Measurements from ENCODE around the gene MNT.

DNA sequence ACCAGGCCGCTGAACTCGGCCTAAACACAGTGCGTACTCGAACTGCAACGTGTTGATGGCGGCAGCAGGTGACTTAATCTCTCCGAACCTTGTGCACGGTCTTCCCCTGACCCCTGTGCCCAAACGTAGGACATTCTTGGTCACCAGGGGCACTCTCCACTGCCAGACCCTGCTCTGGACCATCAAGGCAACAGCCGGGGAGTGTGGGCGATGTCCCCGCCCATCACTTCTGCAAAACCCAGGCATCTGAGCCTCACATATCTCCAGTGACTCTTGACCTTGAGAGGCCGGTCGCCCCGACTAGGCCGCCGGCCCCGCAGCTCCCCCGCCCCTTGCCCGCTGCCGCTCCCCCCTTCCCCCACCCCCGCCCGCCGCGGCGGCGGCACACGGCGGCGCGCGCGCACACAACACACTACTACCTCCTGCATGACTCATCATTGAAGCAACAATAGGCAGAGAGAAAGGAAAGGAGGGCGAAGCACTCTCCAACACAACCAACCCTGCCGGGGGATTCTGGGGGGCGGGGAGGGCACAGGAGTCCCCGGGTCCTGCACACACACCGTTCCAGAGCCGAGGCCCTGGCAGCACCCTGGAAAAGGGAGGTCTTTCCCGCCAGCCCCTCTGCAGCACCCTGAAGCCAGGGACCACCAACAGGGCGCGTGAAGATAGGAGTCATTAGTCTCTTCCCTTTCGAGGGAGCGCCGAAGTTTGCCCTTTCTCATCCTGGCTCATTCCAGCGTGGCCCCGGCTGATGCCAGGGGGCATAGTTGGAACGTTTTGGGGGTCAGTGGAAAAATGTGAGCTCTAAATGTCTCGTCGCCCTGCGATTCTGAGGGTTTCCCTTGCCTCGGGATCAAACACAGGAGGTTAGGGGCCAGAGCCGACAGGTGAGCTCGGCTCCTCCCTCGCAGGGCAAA, 1.9 kb downstream of the MNT start:
- TF ChIP-seq, protein P1, sequence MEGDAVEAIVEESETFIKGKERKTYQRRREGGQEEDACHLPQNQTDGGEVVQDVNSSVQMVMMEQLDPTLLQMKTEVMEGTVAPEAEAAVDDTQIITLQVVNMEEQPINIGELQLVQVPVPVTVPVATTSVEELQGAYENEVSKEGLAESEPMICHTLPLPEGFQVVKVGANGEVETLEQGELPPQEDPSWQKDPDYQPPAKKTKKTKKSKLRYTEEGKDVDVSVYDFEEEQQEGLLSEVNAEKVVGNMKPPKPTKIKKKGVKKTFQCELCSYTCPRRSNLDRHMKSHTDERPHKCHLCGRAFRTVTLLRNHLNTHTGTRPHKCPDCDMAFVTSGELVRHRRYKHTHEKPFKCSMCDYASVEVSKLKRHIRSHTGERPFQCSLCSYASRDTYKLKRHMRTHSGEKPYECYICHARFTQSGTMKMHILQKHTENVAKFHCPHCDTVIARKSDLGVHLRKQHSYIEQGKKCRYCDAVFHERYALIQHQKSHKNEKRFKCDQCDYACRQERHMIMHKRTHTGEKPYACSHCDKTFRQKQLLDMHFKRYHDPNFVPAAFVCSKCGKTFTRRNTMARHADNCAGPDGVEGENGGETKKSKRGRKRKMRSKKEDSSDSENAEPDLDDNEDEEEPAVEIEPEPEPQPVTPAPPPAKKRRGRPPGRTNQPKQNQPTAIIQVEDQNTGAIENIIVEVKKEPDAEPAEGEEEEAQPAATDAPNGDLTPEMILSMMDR (IDR thresholded peaks at IDR 0.05), result no peak
- TF ChIP-seq ZFX (IDR thresholded peaks at IDR 0.05; ENCODE audit: borderline replicate concordance), result no peak
